H1 (cell line): ENCODE measurements around the gene TSPAN15. TPM values are rescaled to one million over a fixed set of nuclear protein-coding genes. Genes with fewer than 3 reads are reported as not detected.

Source experiments
- BACH1 ChIP-seq: IDR thresholded peaks from 2 replicates; pipeline ENCODE4 v1.6.1; 2012; ENCODE audit warnings: low read length, improper control_type of control experiment
- CHD7 ChIP-seq: fragments of 300-600 bp; sonication (generic); IDR thresholded peaks from 2 replicates; pipeline ENCODE4 v1.7.1; 2012; ENCODE audit warnings: low read length, moderate library complexity, mild to moderate bottlenecking, inconsistent platforms; ENCODE audit not compliant: insufficient replicate concordance
- HDAC6 ChIP-seq: IDR thresholded peaks from one replicate; pipeline ENCODE4 v1.7.1; 2012; ENCODE audit warnings: low read depth, mild to moderate bottlenecking, inconsistent platforms, low read length, moderate library complexity
- KDM4A ChIP-seq: IDR thresholded peaks from one replicate; pipeline ENCODE4 v1.7.1; 2012; ENCODE audit warnings: low read depth, mild to moderate bottlenecking, moderate library complexity, low read length, inconsistent platforms; ENCODE audit not compliant: severe bottlenecking
- PHF8 ChIP-seq: fragments of 200-600 bp; sonication (generic); conservative IDR thresholded peaks from 2 replicates; pipeline ENCODE4 v1.7.1; 2012; ENCODE audit warnings: low read depth, mild to moderate bottlenecking, inconsistent platforms, low read length, moderate library complexity
- RXRA ChIP-seq: IDR thresholded peaks from 2 replicates; pipeline ENCODE4 v1.6.1; 2011; ENCODE audit warnings: low read depth, mild to moderate bottlenecking, low read length, moderate library complexity; ENCODE audit not compliant: insufficient read depth
- SP4 ChIP-seq: IDR thresholded peaks from 2 replicates; pipeline ENCODE4 v1.6.1; 2012; ENCODE audit warnings: low read length, inconsistent platforms
- polyA plus RNA-seq, 7 experiments: library from polyadenylated mRNA; depleted of rRNA in 3 of 7; stranded (reverse) in 5 of 7; unstranded in 2 of 7; fragments of >200 nt in 5 of 7; fragments of 200-250 nt in 2 of 7; gene quantifications; 1 replicate in 5 of 7; 2 replicates in 1 of 7; 4 replicates in 1 of 7; pipeline versions ENCODE4 v1.2.1 to v1.2.3, GENCODE V29; 2011 to 2013; ENCODE audit warnings: missing spikeins in 2 of 7, mixed read lengths in 2 of 7
- total RNA-seq: library from RNA; stranded (reverse); fragmentation: NEBNext Ultra II Directional; extraction: Animal tissue kit (Norgen Biotek cat#: 25700); gene quantifications from 2 replicates; pipeline ENCODE4 v1.2.1, GENCODE V29; 2021

The TSPAN15 gene
- total and polyA plus RNA-seq, 2 of the 8 experiments (the other 6 are each of a cell fraction or from before 2014, with no cell fraction given): 9.7 to 20.0 TPM

DNA sequence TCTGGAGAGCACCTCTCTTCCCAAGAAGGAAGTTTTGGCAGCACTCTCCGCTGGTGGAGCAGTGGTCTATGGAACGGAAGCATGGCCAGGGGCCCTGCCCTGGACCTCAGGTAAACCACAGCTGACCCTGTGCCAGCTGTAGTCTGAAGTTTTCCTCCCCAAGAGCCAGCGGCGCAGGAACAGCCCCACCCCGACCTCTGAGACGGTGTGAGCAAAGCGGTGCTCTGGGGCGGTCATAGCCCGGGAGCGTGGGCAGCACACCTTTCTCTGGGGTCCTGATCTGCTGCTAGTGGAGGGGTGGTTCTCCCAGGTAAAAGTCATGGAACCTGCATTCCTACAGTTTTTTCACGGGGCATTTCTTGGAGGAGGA is 52.6 kb downstream of the TSPAN15 start (continued):
- TF ChIP-seq CHD7 (no peak), SP4 (no peak), RXRA (no peak), HDAC6 (no peak), PHF8 (no peak), KDM4A (no peak), BACH1 (no peak)
- TF ChIP-seq, all 59 proteins: peak for 0
